Neuronal stem cell (in vitro differentiated cells): ENCODE results near the gene DOCK3.
"Not testable (repeated sequence)": the region's sequence is repeated elsewhere in the genome, so short reads cannot be mapped to it uniquely, and the experiment has no call there.

ENCODE experiments used
- DNase-seq: peaks from one replicate; pipeline ENCODE4 v3.0.0-alpha.2; 2013; ENCODE audit warnings: low spot score
- H2AFZ ChIP-seq: one replicate; pipeline ENCODE4 v1.6.1; 2013; ENCODE audit warnings: mild to moderate bottlenecking, low read length, inconsistent platforms
- H2AK5ac ChIP-seq: 2 replicates; pipeline ENCODE4 v1.6.1; 2013; ENCODE audit warnings: low read depth, mild to moderate bottlenecking, inconsistent platforms, low read length, moderate library complexity, mixed read lengths
- H2BK120ac ChIP-seq: 2 replicates; pipeline ENCODE4 v1.6.1; 2013; ENCODE audit warnings: low read depth, mild to moderate bottlenecking, inconsistent platforms, low read length, moderate library complexity, mixed read lengths
- H2BK12ac ChIP-seq: one replicate; pipeline ENCODE4 v1.6.1; 2013; ENCODE audit warnings: low read length, inconsistent platforms
- H2BK15ac ChIP-seq: 2 replicates; pipeline ENCODE4 v1.6.1; 2013; ENCODE audit warnings: mild to moderate bottlenecking, low read length, inconsistent platforms, mixed read lengths
- H2BK5ac ChIP-seq: one replicate; pipeline ENCODE4 v1.6.1; 2013; ENCODE audit warnings: inconsistent platforms, mild to moderate bottlenecking, low read length, moderate library complexity
- H3K14ac ChIP-seq: one replicate; pipeline ENCODE4 v1.6.1; 2013; ENCODE audit warnings: low read length, inconsistent platforms
- H3K18ac ChIP-seq: 2 replicates; pipeline ENCODE4 v1.6.1; 2013; ENCODE audit warnings: low read length, inconsistent platforms
- H3K23ac ChIP-seq: 2 replicates; pipeline ENCODE4 v1.6.1; 2013; ENCODE audit warnings: low read depth, mild to moderate bottlenecking, mixed read lengths, low read length, inconsistent platforms; ENCODE audit not compliant: poor library complexity
- H3K27ac ChIP-seq: replicated peaks from 3 replicates; pipeline ENCODE4 v1.5.1; 2013; ENCODE audit warnings: low read length, inconsistent platforms
- H3K27me3 ChIP-seq, 3 experiments: 2 replicates each; pipeline ENCODE4 v1.6.1; 2013; ENCODE audit warnings: low read length in 3 of 3, mild to moderate bottlenecking in 2 of 3, inconsistent platforms in 1 of 3, low read depth in 1 of 3, mixed read lengths in 1 of 3, moderate library complexity in 1 of 3; ENCODE audit not compliant: control insufficient read depth in 3 of 3, insufficient read depth in 3 of 3
- H3K36me3 ChIP-seq, 2 donors: replicated peaks in 1 of 2; 2 replicates each; pipeline ENCODE4 v1.6.1; 2013; ENCODE audit warnings: low read length in 2 of 2; ENCODE audit not compliant: control insufficient read depth in 2 of 2, insufficient read depth in 2 of 2
- H3K4ac ChIP-seq: 2 replicates; pipeline ENCODE4 v1.6.1; 2013; ENCODE audit warnings: inconsistent platforms, mild to moderate bottlenecking, low read length, moderate library complexity
- H3K4me1 ChIP-seq, 2 donors: 1 replicate in 1 of 2; 2 replicates in 1 of 2; pipeline ENCODE4 v1.6.1; 2013; ENCODE audit warnings: low read length in 2 of 2, low read depth in 1 of 2; ENCODE audit not compliant: control insufficient read depth in 2 of 2, insufficient read depth in 1 of 2
- H3K4me2 ChIP-seq: one replicate; pipeline ENCODE4 v1.6.1; 2013; ENCODE audit warnings: mild to moderate bottlenecking, low read length, inconsistent platforms; ENCODE audit not compliant: insufficient read depth, poor library complexity, severe bottlenecking
- H3K4me3 ChIP-seq, 2 donors: 2 replicates each; pipeline ENCODE4 v1.5.1; 2013; ENCODE audit warnings: low read length in 2 of 2, mild to moderate bottlenecking in 2 of 2, inconsistent platforms in 1 of 2, moderate library complexity in 1 of 2
- H3K79me1 ChIP-seq: one replicate; pipeline ENCODE4 v1.6.1; 2013; ENCODE audit warnings: low read depth, mild to moderate bottlenecking, inconsistent platforms, low read length, moderate library complexity
- H3K9ac ChIP-seq: one replicate; pipeline ENCODE4 v1.6.1; 2013; ENCODE audit warnings: mild to moderate bottlenecking, low read depth, low read length, inconsistent platforms; ENCODE audit not compliant: poor library complexity
- H3K9me3 ChIP-seq, 2 donors: replicated peaks in 1 of 2; 2 replicates each; pipeline versions ENCODE3 to v1.6.1; 2013; ENCODE audit warnings: low read length in 2 of 2, mild to moderate bottlenecking in 2 of 2, inconsistent platforms in 1 of 2, low read depth in 1 of 2, mixed read lengths in 1 of 2, moderate library complexity in 1 of 2; ENCODE audit not compliant: control insufficient read depth in 2 of 2, insufficient read depth in 1 of 2
- H4K8ac ChIP-seq: one replicate; pipeline ENCODE4 v1.6.1; 2013; ENCODE audit warnings: low read depth, mild to moderate bottlenecking, inconsistent platforms, low read length, moderate library complexity
- H4K91ac ChIP-seq: one replicate; pipeline ENCODE4 v1.6.1; 2013; ENCODE audit warnings: low read length, low read depth, mild to moderate bottlenecking, inconsistent platforms; ENCODE audit not compliant: poor library complexity
- WGBS, 2 donors: extraction: QIAGEN DNeasy Blood & Tissue Kit; methylation state at CpG; one replicate each; pipeline ENCODE4 v1.1.7; 2013; ENCODE audit warnings: missing lambda C conversion rate in 2 of 2, mixed read lengths in 1 of 2; ENCODE audit not compliant: insufficient read length in 2 of 2, insufficient replicate concordance in 1 of 2; ENCODE audit errors: extremely low coverage in 2 of 2; 5-methylcytosine and 5-hydroxymethylcytosine counted together

The DOCK3 gene

GRCh38 chr3:50786631-50787030 is 111.9 kb downstream of the DOCK3 start:
- WGBS, 2 donors, result no CpG with 5 or more reads among the region's 5 CpGs
- Histone ChIP-seq H3K27ac (no peak overlapping the region), H3K27me3 (no peaks in the 10 kb centered on the region), H2BK12ac (no peak overlapping the region), H4K8ac (no peak overlapping the region), H3K14ac (no peak overlapping the region), H2AK5ac (no peak overlapping the region), H2BK15ac (no peak overlapping the region), H2BK5ac (no peak overlapping the region), H3K4me2 (no peak overlapping the region), H3K9me3 (peaks cover 0 to 1% of the 10 kb centered on the region in 2 donors), H4K91ac (no peak overlapping the region), H2AFZ (no peak overlapping the region), H2BK120ac (no peak overlapping the region), H3K79me1 (no peaks in the 10 kb centered on the region), H3K4me1 (peaks cover 0 to 7% of the 10 kb centered on the region in 2 donors), H3K23ac (no peak overlapping the region), H3K36me3 (no peaks in the 10 kb centered on the region), H3K4me3 (no peak overlapping the region), H3K18ac (no peak overlapping the region), H3K9ac (no peak overlapping the region), H3K4ac (no peak overlapping the region)
- DNase-seq, result no peak

GRCh38 chr3:50790894-50791293 is 116.2 kb downstream of the DOCK3 start:
- H2BK5ac ChIP-seq, H3K14ac ChIP-seq, H4K8ac ChIP-seq, H3K4me1 ChIP-seq, H3K4ac ChIP-seq, H3K27me3 ChIP-seq, H3K36me3 ChIP-seq, H4K91ac ChIP-seq, H3K27ac ChIP-seq, H3K9ac ChIP-seq, H3K9me3 ChIP-seq, DNase-seq, H2AFZ ChIP-seq, H3K79me1 ChIP-seq, H3K4me3 ChIP-seq, H2BK12ac ChIP-seq, H3K4me2 ChIP-seq, H2BK120ac ChIP-seq, H2BK15ac ChIP-seq, H3K18ac ChIP-seq, H2AK5ac ChIP-seq, H3K23ac ChIP-seq: not testable (repeated sequence)
- no CpG with 5 or more reads among the region's 3 CpGs for WGBS, 2 donors

GRCh38 chr3:50792568-50792967 is 117.8 kb downstream of the DOCK3 start:
- Histone ChIP-seq H3K79me1 (no peaks in the 10 kb centered on the region), H2BK5ac (no peak overlapping the region), H3K4me3 (no peak overlapping the region), H3K27me3 (no peaks in the 10 kb centered on the region), H3K23ac (no peak overlapping the region), H3K27ac (no peak overlapping the region), H3K9me3 (no peaks in the 10 kb centered on the region), H3K4me1 (peaks cover 0 to 5% of the 10 kb centered on the region in 2 donors), H3K4ac (no peak overlapping the region), H3K14ac (no peak overlapping the region), H3K4me2 (no peak overlapping the region), H2AK5ac (no peak overlapping the region), H3K18ac (no peak overlapping the region), H4K8ac (no peak overlapping the region), H3K36me3 (no peaks in the 10 kb centered on the region), H2BK120ac (no peak overlapping the region), H4K91ac (no peak overlapping the region), H2AFZ (no peak overlapping the region), H3K9ac (no peak overlapping the region), H2BK15ac (no peak overlapping the region), H2BK12ac (no peak overlapping the region)
- WGBS, 2 donors, result no CpG with 5 or more reads among the region's 4 CpGs
- DNase-seq, result no peak

- not testable (repeated sequence) for H4K91ac ChIP-seq, H3K4me3 ChIP-seq, H3K4me1 ChIP-seq, H3K9me3 ChIP-seq, H3K14ac ChIP-seq, H3K36me3 ChIP-seq, H3K79me1 ChIP-seq, H2AFZ ChIP-seq, H3K4ac ChIP-seq, H2BK15ac ChIP-seq, H2BK12ac ChIP-seq, H2BK120ac ChIP-seq, H3K9ac ChIP-seq, H3K27ac ChIP-seq, H4K8ac ChIP-seq, DNase-seq, H2BK5ac ChIP-seq, H3K23ac ChIP-seq, H2AK5ac ChIP-seq, H3K4me2 ChIP-seq, H3K18ac ChIP-seq, H3K27me3 ChIP-seq
- no CpG with 5 or more reads among the region's 27 CpGs for WGBS, 2 donors
Measured at GRCh38 chr3:50803805-50804204, 129.1 kb downstream of the DOCK3 start.
